NT2/D1 (cell line): ENCODE data around the gene DYNLT1.
"Not testable (repeated sequence)": the region's sequence is repeated elsewhere in the genome, so short reads cannot be mapped to it uniquely, and the experiment has no call there.

Source experiments
- DNase-seq: peaks from one replicate; pipeline ENCODE4 v3.0.0-alpha.2; 2011; ENCODE audit warnings: low read depth, low spot score
- H3K27me3 ChIP-seq: 2 replicates; pipeline ENCODE4 v1.6.0; 2011; ENCODE audit warnings: mild to moderate bottlenecking; ENCODE audit not compliant: insufficient read length, insufficient read depth
- H3K36me3 ChIP-seq: 2 replicates; pipeline ENCODE4 v1.6.1; 2011; ENCODE audit warnings: mild to moderate bottlenecking, low read length, mixed read lengths; ENCODE audit not compliant: insufficient read depth, insufficient read length
- H3K4me1 ChIP-seq: 2 replicates; pipeline ENCODE4 v1.5.1; 2011; ENCODE audit not compliant: insufficient read depth, insufficient read length
- H3K4me3 ChIP-seq: 2 replicates; pipeline ENCODE4 v1.5.1; 2011; ENCODE audit warnings: low read depth; ENCODE audit not compliant: insufficient read length
- H3K9ac ChIP-seq: 2 replicates; pipeline ENCODE4 v1.6.0; 2011; ENCODE audit warnings: low read depth; ENCODE audit not compliant: insufficient read length
- H3K9me3 ChIP-seq: 2 replicates; pipeline ENCODE4 v1.5.1; 2011; ENCODE audit warnings: mild to moderate bottlenecking, low read length; ENCODE audit not compliant: insufficient read depth
- SUZ12 ChIP-seq: IDR thresholded peaks from 2 replicates; pipeline ENCODE4 v1.6.1; 2011; ENCODE audit not compliant: insufficient read length, insufficient read depth; ENCODE audit errors: extremely low read depth
- YY1 ChIP-seq: IDR thresholded peaks from 2 replicates; pipeline ENCODE4 v1.6.1; 2011; ENCODE audit not compliant: insufficient read length, insufficient read depth
- ZNF274 ChIP-seq: IDR thresholded peaks from 2 replicates; pipeline ENCODE4 v1.6.1; 2011; ENCODE audit warnings: mild to moderate bottlenecking, low read depth, low read length

DYNLT1 gene

DNA sequence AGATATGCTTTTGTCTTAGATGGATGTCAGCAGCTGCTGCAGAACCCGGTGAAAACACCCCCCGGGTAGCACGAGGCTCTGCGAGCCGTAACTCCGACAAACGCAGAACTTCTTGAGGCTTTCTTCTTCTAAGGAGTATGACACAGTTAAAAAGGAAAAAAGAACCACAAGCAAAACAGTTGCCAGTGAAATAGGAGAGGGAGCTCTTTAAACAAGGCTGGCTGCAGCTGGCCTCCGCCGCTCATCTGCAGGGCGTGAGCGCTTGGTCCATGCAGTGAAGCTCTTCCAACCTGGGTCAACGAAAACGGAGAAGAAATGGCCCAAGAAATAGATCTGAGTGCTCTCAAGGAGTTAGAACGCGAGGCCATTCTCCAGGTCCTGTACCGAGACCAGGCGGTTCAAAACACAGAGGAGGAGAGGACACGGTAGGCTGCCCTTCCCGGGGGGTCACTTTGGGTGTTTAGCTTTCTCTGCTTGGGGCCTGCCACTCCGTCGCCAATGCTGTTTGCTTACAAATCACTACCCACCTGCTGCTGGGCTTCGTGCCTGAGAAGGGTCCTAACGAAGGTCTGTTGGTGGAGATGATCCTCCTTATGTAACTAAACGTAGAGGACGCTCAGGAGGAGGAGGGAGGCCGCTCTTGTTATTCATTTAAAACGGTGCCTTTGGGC lies 18.5 kb upstream of the DYNLT1 start:
- no peak overlapping the region for H3K9ac ChIP-seq
- H3K4me1 ChIP-seq: no peaks in the 10 kb centered on the region
- H3K36me3 ChIP-seq: no peaks in the 10 kb centered on the region
- H3K9me3 ChIP-seq: no peaks in the 10 kb centered on the region
- TF ChIP-seq YY1 (no peak), SUZ12 (no peak), ZNF274 (no peak)
- no peak overlapping the region for H3K4me3 ChIP-seq
- no peak for DNase-seq
- peaks cover 4% of the 10 kb centered on the region for H3K27me3 ChIP-seq

DNA sequence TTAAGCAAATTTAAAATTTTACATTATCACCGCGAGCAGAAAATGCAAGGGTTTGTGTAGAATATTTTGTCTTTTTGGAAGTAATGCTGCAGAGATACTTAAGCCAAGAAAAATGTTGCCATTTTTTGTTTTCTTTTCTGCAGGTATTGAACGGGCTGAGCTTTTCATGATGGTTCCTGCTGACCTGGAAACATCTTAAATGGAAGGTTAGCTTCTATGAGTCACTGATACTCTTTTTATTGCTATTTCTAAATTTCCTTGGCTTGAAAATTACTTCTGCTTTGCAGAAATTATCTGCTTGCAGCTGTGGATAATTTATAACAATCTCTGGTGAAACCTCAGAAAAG lies 18.0 kb upstream of the DYNLT1 start:
- Histone ChIP-seq H3K36me3 (no peaks in the 10 kb centered on the region), H3K9ac (no peak overlapping the region), H3K9me3 (no peaks in the 10 kb centered on the region), H3K4me1 (no peaks in the 10 kb centered on the region), H3K27me3 (peaks cover 4% of the 10 kb centered on the region), H3K4me3 (no peak overlapping the region)
- no peak for DNase-seq
- TF ChIP-seq YY1: no peak

DNA sequence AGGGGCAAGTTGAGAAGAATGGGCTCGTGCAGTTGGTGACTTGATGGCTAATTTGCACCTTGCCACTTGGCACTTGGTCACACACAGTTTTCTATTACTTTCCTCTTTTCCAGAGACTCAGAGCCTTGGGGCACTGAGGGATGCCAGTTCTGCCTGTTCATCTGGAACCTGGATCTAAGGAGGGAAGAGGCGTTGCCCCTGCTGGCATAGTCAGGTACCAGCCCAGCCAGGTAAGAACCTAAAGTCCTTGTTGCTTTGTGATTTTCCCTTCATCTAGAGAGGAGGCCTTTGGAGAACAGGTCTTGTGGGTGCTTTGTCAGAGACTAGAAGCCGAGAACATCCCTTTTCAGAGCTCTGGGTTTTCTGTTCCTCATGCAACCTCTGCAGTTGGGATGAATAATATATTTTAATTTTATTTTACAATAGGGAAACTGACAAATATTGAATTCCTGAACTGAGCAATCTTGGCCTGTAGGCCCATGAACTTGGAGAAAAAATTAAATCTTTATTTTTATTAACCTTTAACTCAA lies 16.7 kb upstream of the DYNLT1 start:
- no peaks in the 10 kb centered on the region for H3K4me1 ChIP-seq
- H3K9ac ChIP-seq: no peak overlapping the region
- H3K27me3 ChIP-seq: peaks cover 4% of the 10 kb centered on the region
- H3K36me3 ChIP-seq: no peaks in the 10 kb centered on the region
- no peak overlapping the region for H3K4me3 ChIP-seq
- no peak for DNase-seq
- TF ChIP-seq SUZ12: no peak
- no peak for TF ChIP-seq YY1
- TF ChIP-seq ZNF274: no peak
- H3K9me3 ChIP-seq: no peaks in the 10 kb centered on the region

DNA sequence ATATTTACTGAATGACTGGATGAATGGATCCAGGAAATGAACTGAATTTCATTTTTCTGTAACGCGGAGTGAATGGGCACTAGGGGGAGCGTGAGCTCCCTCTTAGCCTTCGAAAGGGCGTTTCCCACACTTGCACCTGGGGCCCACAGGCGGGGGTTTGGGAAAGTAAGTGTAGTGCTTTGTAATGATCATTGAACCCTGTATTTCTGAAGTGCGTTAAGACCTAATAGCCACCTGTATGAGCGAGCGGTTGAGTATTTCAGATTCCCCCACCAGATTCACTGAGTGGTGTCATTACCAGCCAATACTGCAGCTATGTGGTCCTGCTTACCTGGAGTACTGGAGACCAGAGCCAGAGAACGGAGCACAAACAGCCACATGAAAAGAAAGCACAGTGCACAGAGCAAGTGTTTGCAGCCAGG lies 15.8 kb upstream of the DYNLT1 start:
- TF ChIP-seq SUZ12 (no peak), ZNF274 (no peak), YY1 (no peak)
- peaks cover 3% of the 10 kb centered on the region for H3K4me1 ChIP-seq
- no peak overlapping the region for H3K9ac ChIP-seq
- H3K4me3 ChIP-seq: no peak overlapping the region
- peaks cover 4% of the 10 kb centered on the region for H3K27me3 ChIP-seq
- no peaks in the 10 kb centered on the region for H3K36me3 ChIP-seq
- H3K9me3 ChIP-seq: no peaks in the 10 kb centered on the region
- DNase-seq: no peak

DNA sequence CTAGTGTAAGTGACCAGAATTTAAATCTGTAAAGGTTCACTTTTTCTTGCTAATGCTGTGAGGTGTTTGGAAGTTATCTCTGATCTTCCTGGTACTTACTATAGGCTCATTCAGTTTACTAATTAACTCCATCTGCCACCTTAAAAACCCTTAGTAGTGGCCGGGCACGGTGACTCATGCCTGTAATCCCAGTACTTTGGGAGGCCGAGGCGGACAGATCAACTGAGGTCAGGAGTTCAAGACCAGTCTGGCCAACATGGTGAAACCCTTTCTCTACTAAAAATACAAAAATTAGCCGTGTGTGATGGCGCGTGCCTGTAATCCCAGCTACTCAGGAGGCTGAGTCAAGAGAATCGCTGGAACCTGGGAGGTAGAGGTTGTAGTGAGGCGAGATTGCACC lies 12.4 kb upstream of the DYNLT1 start:
- DNase-seq, H3K9me3 ChIP-seq, H3K9ac ChIP-seq: not testable (repeated sequence)

DNA sequence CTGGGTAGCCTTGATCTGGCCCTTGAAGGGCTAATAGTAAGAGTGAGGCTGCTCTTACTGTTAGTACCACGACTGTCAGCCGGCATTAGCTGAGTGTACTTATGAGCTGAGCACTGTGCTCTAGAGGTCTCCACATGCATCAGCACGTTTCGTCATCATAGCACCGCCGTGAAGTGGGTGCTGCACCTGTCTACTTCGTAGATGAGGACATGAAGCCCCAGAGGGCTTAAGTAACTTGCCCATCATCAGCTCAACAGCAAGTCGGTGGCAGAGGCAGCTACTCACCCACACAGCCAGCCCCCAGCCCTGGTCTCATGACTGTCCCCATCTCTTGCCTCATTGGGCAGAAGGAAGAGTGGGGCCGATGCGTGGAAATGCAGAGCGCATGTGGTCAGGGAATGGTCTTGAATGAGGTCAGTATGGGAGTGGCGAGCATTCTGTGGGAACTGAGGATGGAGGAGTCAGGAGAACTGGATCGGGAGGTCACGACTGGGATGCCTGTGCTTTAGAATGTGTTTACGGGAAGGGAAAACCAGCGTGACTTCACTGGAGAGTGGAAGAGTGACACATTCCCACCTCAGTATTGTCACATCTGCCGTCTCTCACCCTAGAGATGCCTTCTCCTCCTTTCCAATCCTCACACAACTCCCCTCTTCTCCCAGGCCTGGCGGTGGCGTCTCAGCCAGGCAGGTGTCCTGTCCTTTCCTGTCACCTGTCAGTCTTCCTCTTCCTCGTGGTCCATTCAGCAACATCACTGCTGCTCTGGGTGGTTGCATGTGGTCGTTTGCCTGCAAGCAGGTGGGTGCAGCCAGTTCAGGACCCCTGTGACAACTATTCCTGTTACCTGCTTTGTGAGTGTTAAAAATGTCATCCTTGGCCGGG lies 11.3 kb upstream of the DYNLT1 start:
- Histone ChIP-seq H3K4me1 (peaks cover 3% of the 10 kb centered on the region), H3K9me3 (no peaks in the 10 kb centered on the region), H3K27me3 (no peaks in the 10 kb centered on the region), H3K36me3 (no peaks in the 10 kb centered on the region), H3K9ac (no peak overlapping the region), H3K4me3 (no peak overlapping the region)
- DNase-seq: no peak
- no peak for TF ChIP-seq ZNF274
- no peak for TF ChIP-seq SUZ12
- no peak for TF ChIP-seq YY1

More for the DNA sequence above, 12.4 kb upstream of the DYNLT1 start:
- not testable (repeated sequence) for H3K4me3 ChIP-seq, H3K27me3 ChIP-seq, H3K4me1 ChIP-seq, H3K36me3 ChIP-seq

DNA sequence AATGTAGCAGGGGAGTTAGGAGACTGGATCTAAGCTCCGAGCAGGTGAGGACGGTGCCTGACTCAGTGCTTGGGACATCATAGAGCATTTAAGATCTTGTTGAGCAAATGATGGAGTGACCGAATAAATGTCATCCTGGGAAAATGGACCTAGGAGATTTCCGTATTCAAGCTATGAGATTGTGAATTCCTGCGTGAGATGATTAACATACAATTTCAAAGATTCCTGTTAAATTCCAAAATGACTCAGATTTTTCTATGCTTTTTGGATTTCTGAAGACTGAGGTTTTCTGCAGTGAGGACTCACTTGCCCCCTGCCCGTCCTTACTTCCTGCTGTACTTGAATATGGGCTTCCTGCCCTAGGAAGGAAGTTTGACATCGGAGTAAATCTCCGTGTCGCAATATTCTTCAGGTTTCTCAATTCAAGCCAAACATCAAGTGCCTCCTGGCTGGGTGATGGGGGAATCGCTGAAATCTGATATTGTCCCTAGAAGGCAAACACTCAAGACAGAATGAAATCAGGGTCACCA lies 10.5 kb upstream of the DYNLT1 start:
- Histone ChIP-seq H3K4me3 (no peak overlapping the region), H3K9me3 (no peaks in the 10 kb centered on the region), H3K27me3 (no peaks in the 10 kb centered on the region), H3K36me3 (no peaks in the 10 kb centered on the region), H3K4me1 (peaks cover 3% of the 10 kb centered on the region), H3K9ac (no peak overlapping the region)
- DNase-seq: no peak
- no peak for TF ChIP-seq ZNF274
- TF ChIP-seq YY1: no peak
- TF ChIP-seq SUZ12: no peak
